ENCODE data around the gene GDPD2.

GRCh38 chrX:70426286-70427278, 3.5 kb downstream of the GDPD2 start:
- TF ChIP-seq, protein P1, sequence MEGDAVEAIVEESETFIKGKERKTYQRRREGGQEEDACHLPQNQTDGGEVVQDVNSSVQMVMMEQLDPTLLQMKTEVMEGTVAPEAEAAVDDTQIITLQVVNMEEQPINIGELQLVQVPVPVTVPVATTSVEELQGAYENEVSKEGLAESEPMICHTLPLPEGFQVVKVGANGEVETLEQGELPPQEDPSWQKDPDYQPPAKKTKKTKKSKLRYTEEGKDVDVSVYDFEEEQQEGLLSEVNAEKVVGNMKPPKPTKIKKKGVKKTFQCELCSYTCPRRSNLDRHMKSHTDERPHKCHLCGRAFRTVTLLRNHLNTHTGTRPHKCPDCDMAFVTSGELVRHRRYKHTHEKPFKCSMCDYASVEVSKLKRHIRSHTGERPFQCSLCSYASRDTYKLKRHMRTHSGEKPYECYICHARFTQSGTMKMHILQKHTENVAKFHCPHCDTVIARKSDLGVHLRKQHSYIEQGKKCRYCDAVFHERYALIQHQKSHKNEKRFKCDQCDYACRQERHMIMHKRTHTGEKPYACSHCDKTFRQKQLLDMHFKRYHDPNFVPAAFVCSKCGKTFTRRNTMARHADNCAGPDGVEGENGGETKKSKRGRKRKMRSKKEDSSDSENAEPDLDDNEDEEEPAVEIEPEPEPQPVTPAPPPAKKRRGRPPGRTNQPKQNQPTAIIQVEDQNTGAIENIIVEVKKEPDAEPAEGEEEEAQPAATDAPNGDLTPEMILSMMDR (IDR thresholded peaks at IDR 0.05; ENCODE audit: borderline replicate concordance, extremely low read depth, low read length, poor library complexity, severe bottlenecking) = no peak
- TF ChIP-seq EZH2 (IDR thresholded peaks at IDR 0.05; ENCODE audit: borderline replicate concordance, low read depth, low read length, severe bottlenecking) = no peak

Measured in DND-41 (cell line).